Smooth muscle cell (in vitro differentiated cells): ENCODE measurements around the gene NTM. TPM values are rescaled to one million over a fixed set of nuclear protein-coding genes. Genes with fewer than 3 reads are reported as not detected.

ENCODE experiments used
- DNase-seq: peaks from one replicate; lab custom pipeline; 2025; ENCODE audit not compliant: unreplicated experiment; lab: John Stamatoyannopoulos, UW
- H2AFZ ChIP-seq: fragments of 200-600 bp; sonication (generic); 2 replicates; pipeline ENCODE4 v1.6.0; 2016; ENCODE audit warnings: antibody characterized with exemption, low read depth, mild to moderate bottlenecking
- H3F3A ChIP-seq: fragments of 200-600 bp; sonication (generic); 2 replicates; pipeline ENCODE4 v1.6.0; 2017; ENCODE audit warnings: antibody characterized with exemption, low read depth
- H3K27ac ChIP-seq: fragments of 200-600 bp; sonication (generic); 2 replicates; pipeline ENCODE4 v1.5.1; 2016; ENCODE audit warnings: low read depth, mild to moderate bottlenecking
- H3K27me3 ChIP-seq: fragments of 200-600 bp; sonication (generic); 2 replicates; pipeline ENCODE4 v1.6.1; 2016; ENCODE audit warnings: low read depth, mild to moderate bottlenecking
- H3K36me3 ChIP-seq: fragments of 200-600 bp; sonication (generic); 2 replicates; pipeline ENCODE4 v1.5.1; 2016; ENCODE audit warnings: low read depth
- H3K4me1 ChIP-seq: fragments of 200-600 bp; sonication (generic); 2 replicates; pipeline ENCODE4 v1.5.1; 2016; ENCODE audit warnings: low read depth
- H3K4me2 ChIP-seq: fragments of 200-600 bp; sonication (generic); 2 replicates; pipeline ENCODE4 v1.6.0; 2016; ENCODE audit warnings: mild to moderate bottlenecking
- H3K4me3 ChIP-seq: fragments of 200-600 bp; sonication (generic); 2 replicates; pipeline ENCODE4 v1.5.1; 2016; ENCODE audit warnings: mild to moderate bottlenecking
- H3K79me2 ChIP-seq: fragments of 200-600 bp; sonication (generic); 2 replicates; pipeline ENCODE4 v1.6.0; 2016; ENCODE audit warnings: low read depth, mild to moderate bottlenecking
- H3K9ac ChIP-seq: fragments of 200-600 bp; sonication (generic); 2 replicates; pipeline ENCODE4 v1.6.0; 2016; ENCODE audit warnings: low read depth
- H3K9me3 ChIP-seq: fragments of 200-600 bp; sonication (generic); replicated peaks from 2 replicates; pipeline ENCODE4 v1.5.1; 2016; ENCODE audit warnings: low read depth
- H4K20me1 ChIP-seq: fragments of 200-600 bp; sonication (generic); 2 replicates; pipeline ENCODE4 v1.6.0; 2016; ENCODE audit warnings: low read depth
- CTCF ChIP-seq: fragments of 200-600 bp; sonication (generic); IDR thresholded peaks from 2 replicates; pipeline ENCODE4 v1.5.1; 2017; ENCODE audit warnings: borderline replicate concordance, mild to moderate bottlenecking, antibody characterized with exemption; ENCODE audit not compliant: insufficient read depth, poor library complexity, severe bottlenecking
- WGBS: methylation state at CpG from one replicate; pipeline ENCODE4 v1.1.7; 2016; ENCODE audit warnings: low lambda C conversion rate; 5-methylcytosine and 5-hydroxymethylcytosine counted together
- polyA plus RNA-seq: library from polyadenylated mRNA; unstranded; fragments of >200 nt; fragmentation: Nextera tagmentation; extraction: Ambion mirVana; gene quantifications from 2 replicates; pipeline ENCODE4 v1.2.1, GENCODE V29; 2016
- total RNA-seq: library from RNA; depleted of rRNA; stranded (reverse); fragments of >200 nt; gene quantifications from 2 replicates; pipeline ENCODE4 v1.2.3, GENCODE V29; 2014

Gene NTM
- total and polyA plus RNA-seq, 2 experiments from 2014 or later = 68.9 to 123 TPM

DNA sequence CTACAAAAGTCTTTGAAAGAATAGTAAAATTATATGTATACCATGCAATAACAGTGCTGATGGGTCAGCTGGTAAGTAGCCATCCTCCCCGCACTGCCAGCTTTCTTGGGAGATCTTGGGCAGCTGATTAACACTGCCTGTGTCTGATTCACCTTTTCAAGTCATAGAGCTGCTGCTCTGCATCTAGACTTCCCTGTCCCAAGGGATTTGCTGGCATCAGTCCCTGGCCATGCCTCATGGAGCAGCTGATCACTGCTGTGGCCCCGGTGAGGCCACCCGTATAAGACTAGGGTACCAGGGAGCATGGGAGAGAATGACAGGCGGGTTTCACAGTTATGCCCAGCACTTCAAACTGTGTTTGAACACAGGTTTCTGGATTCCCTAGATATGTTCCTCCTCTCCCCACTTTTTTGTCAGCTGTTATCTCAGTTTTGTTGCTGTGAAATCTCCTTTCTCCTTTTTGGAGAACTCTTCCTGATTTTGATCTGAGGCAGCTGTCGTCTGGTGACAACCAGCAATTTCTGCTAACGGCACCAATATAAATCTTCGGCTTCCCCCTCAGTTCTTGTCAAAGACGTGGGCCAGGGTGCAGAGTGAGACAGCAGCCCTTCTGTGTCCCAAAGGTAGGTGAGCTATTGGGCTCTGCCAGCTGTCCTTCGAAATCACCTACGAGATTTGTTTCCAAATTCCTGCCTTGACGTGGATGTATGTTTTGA lies 438.9 kb downstream of the NTM start:
- no peak for TF ChIP-seq CTCF
- H4K20me1 ChIP-seq = no peaks in the 10 kb centered on the region
- no peaks in the 10 kb centered on the region for H3K9me3 ChIP-seq
- no peak overlapping the region for H3K9ac ChIP-seq
- H3K27ac ChIP-seq = no peak overlapping the region
- no peaks in the 10 kb centered on the region for H3F3A ChIP-seq
- H3K4me1 ChIP-seq = peaks cover 9% of the 10 kb centered on the region
- peaks cover 56% of the 10 kb centered on the region for H3K27me3 ChIP-seq
- no peak for DNase-seq
- H3K36me3 ChIP-seq = no peaks in the 10 kb centered on the region
- WGBS = 64% methylated on average over 11 of the region's 11 CpGs
- no peak overlapping the region for H3K4me3 ChIP-seq
- H2AFZ ChIP-seq = no peak overlapping the region
- no peak overlapping the region for H3K4me2 ChIP-seq
- no peaks in the 10 kb centered on the region for H3K79me2 ChIP-seq

GRCh38 chr11:131810541-131810940 lies 440.1 kb downstream of the NTM start:
- Histone ChIP-seq H3K27me3 (peaks cover 44% of the 10 kb centered on the region), H3K27ac (no peak overlapping the region), H3F3A (no peaks in the 10 kb centered on the region), H3K9ac (no peak overlapping the region), H3K4me1 (peaks cover 21% of the 10 kb centered on the region), H3K4me3 (no peak overlapping the region), H3K4me2 (no peak overlapping the region), H4K20me1 (no peaks in the 10 kb centered on the region), H3K79me2 (no peaks in the 10 kb centered on the region), H2AFZ (no peak overlapping the region), H3K36me3 (no peaks in the 10 kb centered on the region), H3K9me3 (no peaks in the 10 kb centered on the region)
- no peak for DNase-seq
- no peak for TF ChIP-seq CTCF
- 63% methylated on average over 3 of the region's 3 CpGs for WGBS

DNA sequence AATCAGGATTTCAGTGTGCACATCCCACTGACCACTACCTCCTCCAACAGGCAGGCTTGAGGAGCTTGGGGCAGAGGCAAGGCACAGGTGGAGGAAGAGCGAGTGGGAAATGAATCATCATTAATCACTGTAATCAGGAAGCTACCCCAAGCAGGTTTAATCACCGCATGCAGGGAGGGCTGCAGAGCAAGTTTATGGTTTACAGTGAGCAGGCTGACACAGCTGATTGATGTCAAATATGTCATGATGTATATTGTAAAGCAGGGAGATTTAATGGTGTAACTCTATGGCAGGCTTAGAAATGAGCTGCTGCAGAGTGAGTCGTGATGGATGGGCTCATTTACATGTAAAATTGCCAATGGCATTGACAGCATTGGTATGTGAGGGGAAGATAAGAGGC lies 441.0 kb downstream of the NTM start:
- H3K4me1 ChIP-seq = peaks cover 29% of the 10 kb centered on the region
- no peaks in the 10 kb centered on the region for H3K9me3 ChIP-seq
- TF ChIP-seq CTCF = no peak
- no peaks in the 10 kb centered on the region for H3K36me3 ChIP-seq
- H3K27ac ChIP-seq = no peak overlapping the region
- no peaks in the 10 kb centered on the region for H3F3A ChIP-seq
- no peak for DNase-seq
- H4K20me1 ChIP-seq = no peaks in the 10 kb centered on the region
- H3K27me3 ChIP-seq = peaks cover 37% of the 10 kb centered on the region
- WGBS = 50% methylated on average over 3 of the region's 3 CpGs
- H3K4me2 ChIP-seq = no peak overlapping the region
- no peak overlapping the region for H3K9ac ChIP-seq
- no peak overlapping the region for H2AFZ ChIP-seq
- H3K79me2 ChIP-seq = no peaks in the 10 kb centered on the region
- H3K4me3 ChIP-seq = no peak overlapping the region

DNA sequence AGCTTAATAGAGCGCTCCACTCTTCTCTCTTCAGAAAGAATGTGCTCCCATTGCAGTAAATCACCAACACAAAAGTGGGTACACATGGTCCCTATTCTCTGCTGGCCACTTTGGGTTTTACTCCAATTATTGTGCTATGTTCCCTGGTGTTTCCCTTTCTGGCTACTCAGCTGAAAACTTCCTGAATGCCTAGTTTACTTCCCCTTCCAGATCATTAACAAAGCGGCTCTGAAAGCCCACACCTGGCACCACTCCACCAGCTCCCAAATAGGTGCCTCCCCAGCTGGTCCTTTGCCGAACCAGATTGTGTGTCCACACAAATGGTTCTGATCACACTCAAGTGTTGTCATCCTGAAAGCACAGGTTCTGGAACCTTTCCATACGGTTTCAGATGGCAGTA lies 443.7 kb downstream of the NTM start:
- peaks cover 27% of the 10 kb centered on the region for H3K4me1 ChIP-seq
- no peak overlapping the region for H3K9ac ChIP-seq
- no peaks in the 10 kb centered on the region for H4K20me1 ChIP-seq
- WGBS = 94% methylated on average over 4 of the region's 4 CpGs
- no peaks in the 10 kb centered on the region for H3K9me3 ChIP-seq
- H3K36me3 ChIP-seq = no peaks in the 10 kb centered on the region
- H3K27ac ChIP-seq = no peak overlapping the region
- no peaks in the 10 kb centered on the region for H3F3A ChIP-seq
- no peak overlapping the region for H2AFZ ChIP-seq
- no peak for TF ChIP-seq CTCF
- H3K4me3 ChIP-seq = no peak overlapping the region
- peaks cover 44% of the 10 kb centered on the region for H3K27me3 ChIP-seq
- no peak for DNase-seq
- H3K79me2 ChIP-seq = no peaks in the 10 kb centered on the region
- no peak overlapping the region for H3K4me2 ChIP-seq
